Lung (tissue), 12 donors: ENCODE results near the gene MEF2A. TPM values are rescaled to one million over a fixed set of nuclear protein-coding genes. Genes with fewer than 3 reads are reported as not detected.

Source experiments
- ATAC-seq: fragments of 200-7000 bp; cut with Tn5 transposase; one replicate; pipeline ENCODE4 v1.9.1; 2020; ENCODE audit warnings: moderate number of reproducible peaks; ENCODE audit not compliant: insufficient read depth, low FRiP score
- DNase-seq, 3 donors: peaks; one replicate each; pipeline ENCODE4 v3.0.0-alpha.2; 2013 to 2017
- H3K27ac ChIP-seq, 2 donors: one replicate each; pipeline ENCODE4 v1.5.1; 2013; ENCODE audit warnings: mild to moderate bottlenecking in 2 of 2, moderate library complexity in 2 of 2, control low read depth in 1 of 2, inconsistent platforms in 1 of 2, low read depth in 1 of 2, low read length in 1 of 2
- H3K27me3 ChIP-seq, 3 donors: one replicate each; pipeline ENCODE4 v1.5.1; 2013; ENCODE audit warnings: low read length in 2 of 3; ENCODE audit not compliant: control insufficient read depth in 3 of 3, insufficient read depth in 3 of 3
- H3K36me3 ChIP-seq, 4 donors: one replicate each; pipeline ENCODE4 v1.5.1; 2013; ENCODE audit warnings: low read length in 4 of 4, mild to moderate bottlenecking in 1 of 4, moderate library complexity in 1 of 4; ENCODE audit not compliant: control insufficient read depth in 4 of 4, insufficient read depth in 4 of 4
- H3K4me1 ChIP-seq, 5 donors: one replicate each; pipeline ENCODE4 v1.5.1; 2013; ENCODE audit warnings: low read length in 5 of 5, mild to moderate bottlenecking in 2 of 5, moderate library complexity in 1 of 5; ENCODE audit not compliant: control insufficient read depth in 5 of 5, insufficient read depth in 5 of 5
- H3K4me3 ChIP-seq: one replicate; pipeline ENCODE4 v1.5.1; 2013; ENCODE audit warnings: mild to moderate bottlenecking, control low read depth, moderate library complexity
- H3K9ac ChIP-seq, 2 donors: one replicate each; pipeline ENCODE4 v1.5.1; 2013; ENCODE audit warnings: low read length in 2 of 2, control low read depth in 1 of 2; ENCODE audit not compliant: insufficient read depth in 1 of 2
- H3K9me3 ChIP-seq, 4 donors: one replicate each; pipeline ENCODE4 v1.5.1; 2013; ENCODE audit warnings: low read length in 3 of 4, mild to moderate bottlenecking in 1 of 4, moderate library complexity in 1 of 4; ENCODE audit not compliant: control insufficient read depth in 4 of 4, insufficient read depth in 3 of 4
- WGBS, 2 donors: extraction: QIAGEN DNeasy Blood & Tissue Kit; methylation state at CpG; one replicate each; pipeline ENCODE4 v1.1.7; 2013; 5-methylcytosine and 5-hydroxymethylcytosine counted together
- polyA plus RNA-seq, 2 donors: library from polyadenylated mRNA; stranded (reverse); fragments of 200-250 nt; gene quantifications; one replicate each; pipeline ENCODE4 v1.2.1, GENCODE V29; 2013
- total RNA-seq, 2 donors: library from RNA; depleted of rRNA in 1 of 2; stranded (reverse); fragments of >200 nt in 1 of 2; gene quantifications; one replicate each; pipeline ENCODE4 v1.2.1, GENCODE V29; 2014 to 2021
- TF ChIP-seq, protein P1 (sequence below): IDR thresholded peaks from 2 replicates; pipeline ENCODE4 v1.5.1; 2012; ENCODE audit warnings: mild to moderate bottlenecking; ENCODE audit errors: control extremely low read depth, extremely low read depth
- donor health status: control.
- donor health status: control.
- donor health status: Bipolar disorder and iron deficiency.
- donor health status: healthy.
- donor health status: DM: yes; HTN: yes; CAD: no.

Gene MEF2A
- total and polyA plus RNA-seq, 4 donors, result 26.0 to 140 (median 48.1) TPM

DNA sequence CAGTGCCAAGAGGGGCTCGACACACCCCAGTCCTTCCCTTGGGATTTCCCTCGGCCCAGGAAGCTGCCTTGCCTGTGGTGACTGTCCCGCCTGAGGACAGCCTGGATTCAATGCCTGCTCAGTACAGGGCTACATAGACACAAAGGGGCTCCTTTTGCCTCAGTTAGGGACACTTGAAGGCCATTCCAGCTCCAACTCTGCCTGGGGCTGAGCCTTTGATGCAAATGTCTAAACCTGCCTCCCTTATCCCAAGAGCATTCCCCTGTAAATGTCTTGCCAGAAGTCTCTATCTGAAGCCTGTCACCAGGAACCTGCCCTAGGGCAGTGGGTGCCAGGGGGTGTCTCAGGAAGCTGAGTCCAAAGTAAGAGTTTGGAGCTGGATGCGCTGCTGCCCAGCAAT lies 186.8 kb downstream of the MEF2A start:
- Histone ChIP-seq H3K27me3 (no peaks in the 10 kb centered on the region), H3K4me1 (peaks cover 0 to 8% (median 0%) of the 10 kb centered on the region in 5 donors), H3K4me3 (no peak overlapping the region), H3K27ac (no peak overlapping the region), H3K9ac (no peak overlapping the region), H3K36me3 (no peaks in the 10 kb centered on the region), H3K9me3 (peaks cover 0 to 2% (median 0%) of the 10 kb centered on the region in 4 donors)
- TF ChIP-seq, protein P1, sequence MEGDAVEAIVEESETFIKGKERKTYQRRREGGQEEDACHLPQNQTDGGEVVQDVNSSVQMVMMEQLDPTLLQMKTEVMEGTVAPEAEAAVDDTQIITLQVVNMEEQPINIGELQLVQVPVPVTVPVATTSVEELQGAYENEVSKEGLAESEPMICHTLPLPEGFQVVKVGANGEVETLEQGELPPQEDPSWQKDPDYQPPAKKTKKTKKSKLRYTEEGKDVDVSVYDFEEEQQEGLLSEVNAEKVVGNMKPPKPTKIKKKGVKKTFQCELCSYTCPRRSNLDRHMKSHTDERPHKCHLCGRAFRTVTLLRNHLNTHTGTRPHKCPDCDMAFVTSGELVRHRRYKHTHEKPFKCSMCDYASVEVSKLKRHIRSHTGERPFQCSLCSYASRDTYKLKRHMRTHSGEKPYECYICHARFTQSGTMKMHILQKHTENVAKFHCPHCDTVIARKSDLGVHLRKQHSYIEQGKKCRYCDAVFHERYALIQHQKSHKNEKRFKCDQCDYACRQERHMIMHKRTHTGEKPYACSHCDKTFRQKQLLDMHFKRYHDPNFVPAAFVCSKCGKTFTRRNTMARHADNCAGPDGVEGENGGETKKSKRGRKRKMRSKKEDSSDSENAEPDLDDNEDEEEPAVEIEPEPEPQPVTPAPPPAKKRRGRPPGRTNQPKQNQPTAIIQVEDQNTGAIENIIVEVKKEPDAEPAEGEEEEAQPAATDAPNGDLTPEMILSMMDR, result no peak
- 82 to 85% methylated on average over 4 of the region's 4 CpGs for WGBS, 2 donors
- ATAC-seq (no peak), DNase-seq (no peak)

DNA sequence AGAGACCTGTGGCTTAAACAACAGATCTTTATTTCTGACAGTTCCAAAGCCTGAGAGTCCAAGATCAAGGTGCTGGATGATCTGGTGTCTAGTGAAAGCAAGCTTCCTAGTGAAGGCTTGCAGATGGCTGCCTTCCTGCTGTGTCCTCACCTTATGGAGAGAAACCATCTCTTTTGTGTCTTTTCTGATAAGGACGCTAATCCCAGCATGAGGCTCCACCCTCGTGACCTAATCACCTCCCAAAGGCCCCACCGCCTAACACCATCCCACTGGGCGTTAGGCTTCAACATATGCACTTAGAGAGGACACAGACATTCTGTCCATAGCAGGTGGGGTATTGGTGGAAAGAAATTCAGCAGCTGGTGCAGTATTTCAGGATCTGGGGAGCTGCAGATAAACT lies 187.3 kb downstream of the MEF2A start:
- ATAC-seq (no peak), DNase-seq (no peak)
- WGBS, 2 donors, result 95 to 97% methylated on average over 4 of the region's 4 CpGs
- TF ChIP-seq, protein P1, result no peak
- Histone ChIP-seq H3K4me1 (peaks cover 0 to 8% (median 0%) of the 10 kb centered on the region in 5 donors), H3K27ac (no peak overlapping the region), H3K27me3 (no peaks in the 10 kb centered on the region), H3K9me3 (peaks cover 0 to 2% (median 0%) of the 10 kb centered on the region in 4 donors), H3K4me3 (no peak overlapping the region), H3K9ac (no peak overlapping the region), H3K36me3 (no peaks in the 10 kb centered on the region)

DNA sequence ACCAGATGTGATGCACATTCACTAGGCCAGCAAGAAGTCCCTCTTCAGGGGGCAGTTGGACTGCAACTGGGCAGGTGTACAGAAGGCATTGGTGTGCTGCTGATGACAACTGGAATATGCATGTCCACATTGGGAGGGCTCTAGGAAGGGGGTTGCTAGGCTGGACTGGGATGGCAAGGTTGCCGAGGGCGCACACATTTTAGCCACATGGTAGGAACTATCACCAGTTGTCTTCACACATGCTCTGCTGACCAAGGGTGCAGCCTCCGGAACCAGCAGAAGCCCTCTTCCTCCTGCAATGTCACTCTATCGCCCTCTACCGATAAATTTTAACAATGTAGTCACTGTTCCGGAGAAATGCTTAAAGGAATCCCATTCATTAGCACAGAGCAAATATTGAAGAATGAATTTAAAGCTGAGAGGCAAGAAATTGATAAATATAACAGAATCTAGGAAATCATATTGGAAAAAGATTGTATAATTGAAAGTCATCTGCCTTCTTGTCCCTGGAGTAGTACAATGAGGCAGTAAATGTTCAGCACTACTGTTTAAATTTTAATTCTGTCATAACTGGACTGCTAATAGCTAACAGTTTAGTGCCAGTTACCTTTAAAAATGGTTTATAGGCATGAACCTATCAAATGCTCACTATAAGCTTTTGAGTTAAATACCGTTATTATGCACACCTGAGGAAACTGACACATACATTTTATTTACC lies 190.1 kb downstream of the MEF2A start:
- H3K9ac ChIP-seq, result no peak overlapping the region
- peaks cover 0 to 2% (median 0%) of the 10 kb centered on the region in 4 donors for H3K9me3 ChIP-seq
- TF ChIP-seq, protein P1, result peak; percentile 83
- peak overlapping the region; percentile 5 for H3K4me3 ChIP-seq
- H3K27ac ChIP-seq, result no peak overlapping the region
- H3K4me1 ChIP-seq, result peaks cover 0 to 8% (median 3%) of the 10 kb centered on the region in 5 donors
- ATAC-seq (peak; percentile 92), DNase-seq (peak; percentile 44 to 85 (median 81))
- no peaks in the 10 kb centered on the region for H3K36me3 ChIP-seq
- WGBS, 2 donors, result 8 to 16% methylated on average over 7 of the region's 7 CpGs
- no peaks in the 10 kb centered on the region for H3K27me3 ChIP-seq
